CD4-positive, alpha-beta T cell (primary cell): ENCODE results near the gene FSTL4. TPM values are rescaled to one million over a fixed set of nuclear protein-coding genes. Genes with fewer than 3 reads are reported as not detected.
"Not testable (repeated sequence)": the region's sequence is repeated elsewhere in the genome, so short reads cannot be mapped to it uniquely, and the experiment has no call there.

Experiments used
- ATAC-seq: fragments of 200-7000 bp; cut with Tn5 transposase; one replicate; pipeline ENCODE4 v1.10.0; 2022; ENCODE audit warnings: mild to moderate bottlenecking; ENCODE audit not compliant: poor library complexity
- CTCF ChIA-PET: fragments of 350-600 bp; sonication (Branson Sonifier 250); formaldehyde crosslinking; loops from one replicate; lab custom pipeline; 2021; ENCODE audit warnings: antibody characterized with exemption, inconsistent platforms; lab: Charles Lee
- POLR2A ChIA-PET: fragments of 350-600 bp; sonication (Branson Sonifier 250); formaldehyde crosslinking; loops from one replicate; lab custom pipeline; 2021; ENCODE audit warnings: antibody characterized with exemption, inconsistent platforms; lab: Charles Lee
- DNase-seq, 14 experiments: peaks; one replicate each; pipeline ENCODE4 v3.0.0-alpha.2; 2013 to 2020; ENCODE audit warnings: mixed read lengths in 2 of 14
- H3K27ac ChIP-seq, 2 donors: one replicate each; pipeline versions ENCODE4 v1.5.1 to v1.7.0; 2013; ENCODE audit warnings: low read length in 2 of 2, low read depth in 1 of 2, mild to moderate bottlenecking in 1 of 2
- H3K27me3 ChIP-seq, 2 experiments: 1 replicate in 1 of 2; 2 replicates in 1 of 2; pipeline versions ENCODE4 v1.6.1 to v1.7.0; 2013; ENCODE audit warnings: low read length in 2 of 2, control low read depth in 1 of 2, mild to moderate bottlenecking in 1 of 2, moderate library complexity in 1 of 2; ENCODE audit not compliant: insufficient read depth in 2 of 2, control insufficient read depth in 1 of 2
- H3K36me3 ChIP-seq: one replicate; pipeline ENCODE4 v1.6.1; 2013; ENCODE audit warnings: low read length, control low read depth; ENCODE audit not compliant: insufficient read depth
- H3K4me1 ChIP-seq: one replicate; pipeline ENCODE4 v1.6.1; 2013; ENCODE audit warnings: low read length, control low read depth; ENCODE audit not compliant: insufficient read depth
- H3K4me3 ChIP-seq: one replicate; pipeline ENCODE4 v1.5.1; 2013; ENCODE audit warnings: mild to moderate bottlenecking, low read length, moderate library complexity
- H3K9me3 ChIP-seq, 2 experiments: 1 replicate in 1 of 2; 2 replicates in 1 of 2; pipeline versions ENCODE4 v1.6.1 to v1.7.0; 2013; ENCODE audit warnings: low read length in 2 of 2, mild to moderate bottlenecking in 2 of 2, control low read depth in 1 of 2, moderate library complexity in 1 of 2; ENCODE audit not compliant: control insufficient read depth in 1 of 2, insufficient read depth in 1 of 2
- H3K27ac Mint-ChIP-seq: one replicate; pipeline ENCODE4 v1.8.0; 2020; ENCODE audit warnings: mixed read lengths
- H3K27me3 Mint-ChIP-seq: one replicate; pipeline ENCODE4 v1.8.0; 2021; ENCODE audit warnings: mixed read lengths
- H3K36me3 Mint-ChIP-seq: one replicate; pipeline ENCODE4 v1.8.0; 2021; ENCODE audit warnings: low read depth, mixed read lengths
- H3K4me1 Mint-ChIP-seq: one replicate; pipeline ENCODE4 v1.8.0; 2021; ENCODE audit warnings: low read depth, mixed read lengths
- H3K4me3 Mint-ChIP-seq: one replicate; pipeline ENCODE4 v1.8.0; 2020; ENCODE audit warnings: mild to moderate bottlenecking, mixed read lengths
- H3K9me3 Mint-ChIP-seq: one replicate; pipeline ENCODE4 v1.8.0; 2020; ENCODE audit warnings: mixed read lengths
- intact Hi-C, 2 experiments: fragments of 100-400 bp; cut with DNase I in 1 of 2; cut with micrococcal nuclease in 1 of 2; formaldehyde crosslinking; loops; one replicate each; pipeline versions ENCODE4 v1.15.1 to v1.9.0; 2023 to 2025; cut with DNase I, micrococcal nuclease
- total RNA-seq, 174 experiments: library from RNA in 2 of 174; stranded (reverse) in 2 of 174; gene quantifications; one replicate each; pipeline ENCODE4 v1.2.3 and lab custom pipeline; 2021 to 2026
- TF ChIP-seq, protein P1 (sequence below): fragments of 200-600 bp; IDR thresholded peaks from one replicate; pipeline ENCODE4 v1.8.0; 2022; ENCODE audit warnings: antibody characterized with exemption, mild to moderate bottlenecking

FSTL4 gene
- total RNA-seq, 2 experiments from 2014 or later = not detected

DNA sequence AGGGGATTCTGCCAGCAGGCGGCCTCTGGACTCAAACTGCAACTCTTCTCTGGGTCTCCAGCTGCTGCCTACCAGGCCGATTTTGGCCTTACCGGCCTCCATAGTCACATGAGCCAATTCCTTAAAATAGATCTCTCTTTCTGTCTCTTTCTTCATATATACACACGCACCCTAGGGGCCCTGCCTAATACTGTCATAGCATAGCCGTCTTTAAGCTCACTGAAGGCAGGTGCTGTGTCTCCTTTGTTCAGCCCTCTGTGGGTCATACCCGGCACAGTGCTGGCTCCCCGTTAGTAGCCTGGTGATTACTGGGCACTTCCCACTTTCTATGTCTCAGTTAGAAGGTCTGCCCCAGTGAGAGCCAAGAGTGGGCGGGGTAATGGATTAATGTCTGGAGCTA lies 419.6 kb downstream of the FSTL4 start:
- H3K9me3 Mint-ChIP-seq = no peaks in the 10 kb centered on the region
- H3K27me3 Mint-ChIP-seq = no peaks in the 10 kb centered on the region
- H3K4me3 Mint-ChIP-seq = no peak overlapping the region
- no peaks in the 10 kb centered on the region for H3K36me3 Mint-ChIP-seq
- Histone ChIP-seq H3K36me3 (no peaks in the 10 kb centered on the region), H3K27me3 (no peaks in the 10 kb centered on the region), H3K27ac (no peak overlapping the region), H3K4me1 (peaks cover 4% of the 10 kb centered on the region), H3K9me3 (no peaks in the 10 kb centered on the region), H3K4me3 (no peak overlapping the region)
- no peak for DNase-seq
- CTCF ChIA-PET = no interaction called here
- H3K4me1 Mint-ChIP-seq = no peaks in the 10 kb centered on the region
- intact Hi-C loops = loop anchor here in 1 of 2 experiments (5.0 kb wide), 1 partner anchor 80 kb away; no protein-coding TSS in a partner anchor
- TF ChIP-seq, protein P1, sequence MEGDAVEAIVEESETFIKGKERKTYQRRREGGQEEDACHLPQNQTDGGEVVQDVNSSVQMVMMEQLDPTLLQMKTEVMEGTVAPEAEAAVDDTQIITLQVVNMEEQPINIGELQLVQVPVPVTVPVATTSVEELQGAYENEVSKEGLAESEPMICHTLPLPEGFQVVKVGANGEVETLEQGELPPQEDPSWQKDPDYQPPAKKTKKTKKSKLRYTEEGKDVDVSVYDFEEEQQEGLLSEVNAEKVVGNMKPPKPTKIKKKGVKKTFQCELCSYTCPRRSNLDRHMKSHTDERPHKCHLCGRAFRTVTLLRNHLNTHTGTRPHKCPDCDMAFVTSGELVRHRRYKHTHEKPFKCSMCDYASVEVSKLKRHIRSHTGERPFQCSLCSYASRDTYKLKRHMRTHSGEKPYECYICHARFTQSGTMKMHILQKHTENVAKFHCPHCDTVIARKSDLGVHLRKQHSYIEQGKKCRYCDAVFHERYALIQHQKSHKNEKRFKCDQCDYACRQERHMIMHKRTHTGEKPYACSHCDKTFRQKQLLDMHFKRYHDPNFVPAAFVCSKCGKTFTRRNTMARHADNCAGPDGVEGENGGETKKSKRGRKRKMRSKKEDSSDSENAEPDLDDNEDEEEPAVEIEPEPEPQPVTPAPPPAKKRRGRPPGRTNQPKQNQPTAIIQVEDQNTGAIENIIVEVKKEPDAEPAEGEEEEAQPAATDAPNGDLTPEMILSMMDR = no peak
- no peak for ATAC-seq
- no peak overlapping the region for H3K27ac Mint-ChIP-seq
- POLR2A ChIA-PET = no interaction called here

DNA sequence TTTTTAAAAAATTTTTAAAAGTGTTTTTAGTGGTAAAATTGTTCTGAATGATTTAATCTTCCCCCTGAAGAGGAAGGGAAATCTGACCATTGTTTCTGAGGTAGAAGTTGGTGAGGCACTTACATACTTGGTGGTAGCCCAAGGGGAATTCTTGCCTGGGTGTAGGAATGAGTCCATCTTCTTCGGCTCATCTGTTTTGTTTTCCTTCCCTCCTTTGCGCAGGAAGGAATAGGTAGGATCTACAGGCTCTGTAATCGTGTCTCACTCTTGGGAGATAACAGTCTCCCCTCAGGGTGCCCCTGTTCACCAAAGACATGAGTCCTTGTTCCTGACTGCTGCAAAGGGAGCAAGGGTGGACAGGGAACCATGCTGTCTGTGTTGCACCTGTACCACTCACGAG lies 422.5 kb downstream of the FSTL4 start:
- CTCF ChIA-PET = no interaction called here

DNA sequence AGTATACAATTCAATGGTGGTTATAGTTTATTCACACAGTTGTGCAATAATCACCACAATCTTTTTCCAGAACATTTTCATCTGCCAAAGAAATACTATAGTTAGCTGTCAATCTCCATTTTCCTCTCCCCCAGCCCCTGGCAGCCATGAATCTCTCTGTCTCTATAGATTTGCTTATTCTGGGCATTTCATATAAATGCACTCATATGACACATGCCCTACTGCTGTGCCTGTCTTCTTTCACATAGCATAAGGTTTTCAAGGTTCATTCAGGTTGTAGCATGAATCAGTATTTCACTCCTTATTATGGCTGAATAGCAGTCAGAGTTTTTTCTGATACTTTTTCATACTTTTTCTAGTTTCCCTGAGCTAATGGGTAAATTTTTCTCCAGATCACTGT lies 432.9 kb downstream of the FSTL4 start:
- no peak for ATAC-seq
- H3K27me3 Mint-ChIP-seq = no peaks in the 10 kb centered on the region
- no peak for DNase-seq
- TF ChIP-seq, protein P1 = no peak
- no peak overlapping the region for H3K27ac Mint-ChIP-seq
- Histone ChIP-seq H3K4me3 (no peak overlapping the region), H3K27me3 (no peaks in the 10 kb centered on the region), H3K27ac (no peak overlapping the region), H3K9me3 (no peaks in the 10 kb centered on the region), H3K4me1 (no peaks in the 10 kb centered on the region), H3K36me3 (no peaks in the 10 kb centered on the region)
- POLR2A ChIA-PET = no interaction called here
- CTCF ChIA-PET = no interaction called here
- H3K4me1 Mint-ChIP-seq = no peaks in the 10 kb centered on the region
- H3K36me3 Mint-ChIP-seq = no peaks in the 10 kb centered on the region
- H3K4me3 Mint-ChIP-seq = no peak overlapping the region
- intact Hi-C loops = no loop called here
- H3K9me3 Mint-ChIP-seq = no peaks in the 10 kb centered on the region

More for the DNA sequence above, 422.5 kb downstream of the FSTL4 start:
- POLR2A ChIA-PET = no interaction called here
- H3K27ac Mint-ChIP-seq = no peak overlapping the region
- intact Hi-C loops = loop anchor here (2.0 to 5.0 kb wide), 2 partner anchors 73 to 78 kb away; no protein-coding TSS in a partner anchor
- no peaks in the 10 kb centered on the region for H3K9me3 Mint-ChIP-seq
- TF ChIP-seq, protein P1 = no peak
- H3K27ac ChIP-seq = no peak overlapping the region
- no peaks in the 10 kb centered on the region for H3K27me3 ChIP-seq
- H3K4me3 Mint-ChIP-seq = no peak overlapping the region
- peaks cover 4% of the 10 kb centered on the region for H3K4me1 ChIP-seq
- DNase-seq (no peak), ATAC-seq (no peak)
- H3K36me3 ChIP-seq = no peaks in the 10 kb centered on the region
- no peaks in the 10 kb centered on the region for H3K36me3 Mint-ChIP-seq
- H3K4me1 Mint-ChIP-seq = no peaks in the 10 kb centered on the region
- H3K9me3 ChIP-seq = no peaks in the 10 kb centered on the region
- H3K4me3 ChIP-seq = no peak overlapping the region
- H3K27me3 Mint-ChIP-seq = no peaks in the 10 kb centered on the region

DNA sequence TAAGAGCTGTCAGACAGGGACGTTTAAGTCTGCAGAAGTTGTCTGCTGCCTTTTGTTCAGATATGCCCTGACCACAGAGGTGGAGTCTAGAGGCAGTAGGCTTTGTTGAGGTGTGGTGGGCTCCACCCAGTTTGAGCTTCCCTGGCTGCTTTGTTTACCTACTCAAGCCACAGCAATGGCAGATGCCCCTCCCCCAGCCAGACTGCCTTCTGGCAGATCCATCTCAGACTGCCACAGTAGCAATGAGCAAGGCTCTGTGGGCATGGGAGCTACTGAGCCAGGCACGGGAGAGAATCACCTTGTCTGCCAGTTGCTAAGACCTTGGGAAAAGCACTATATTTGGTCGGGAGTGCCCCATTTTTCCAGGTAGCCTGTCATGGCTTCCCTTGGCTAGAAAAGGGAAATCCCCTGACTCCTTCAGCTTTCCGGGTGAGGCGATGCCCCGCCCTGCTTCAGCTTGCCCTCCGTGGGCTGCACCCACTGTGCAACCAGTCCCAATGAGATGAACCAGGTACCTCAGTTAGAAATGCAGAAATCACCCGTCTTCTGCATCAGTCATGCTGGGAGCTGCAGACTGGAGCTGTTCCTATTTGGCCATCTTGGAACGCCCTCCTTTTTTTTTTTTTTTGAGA lies 441.5 kb downstream of the FSTL4 start:
- intact Hi-C loops, H3K9me3 ChIP-seq, H3K27me3 Mint-ChIP-seq, H3K36me3 ChIP-seq, CTCF ChIA-PET, H3K9me3 Mint-ChIP-seq, H3K27me3 ChIP-seq: not testable (repeated sequence)
- ATAC-seq = peak; percentile 95
- POLR2A ChIA-PET = interaction anchor here (0.6 to 1.7 kb wide), 10 partner anchors 13 to 1567 kb away, joined by 3 to 10 read pairs (median 4); partner anchors contain the start of genes AFF4, CAMLG and HSPA4
- Mint-ChIP-seq H3K27ac (peak overlapping the region; percentile 96), H3K4me1 (peaks cover 26% of the 10 kb centered on the region), H3K36me3 (peaks cover 14% of the 10 kb centered on the region), H3K4me3 (peak overlapping the region; percentile 80)
- peak; percentile 47 to 91 (median 76) for DNase-seq
- Histone ChIP-seq H3K4me3 (peak overlapping the region; percentile 46), H3K4me1 (peaks cover 16% of the 10 kb centered on the region), H3K27ac (peak overlapping the region in 1 of 2 donors; percentile 52)
